GM18858 (cell line): ENCODE data around the gene RGSL1.
"Not testable (repeated sequence)": the region's sequence is repeated elsewhere in the genome, so short reads cannot be mapped to it uniquely, and the experiment has no call there.

Experiments used
- ATAC-seq: cut with Tn5 transposase; IDR thresholded peaks from one replicate; pipeline ENCODE4 v1.9.1; 2021; ENCODE audit not compliant: unreplicated experiment

The RGSL1 gene

GRCh38 chr1:182446033-182446669 lies 3.8 kb upstream of the RGSL1 start:
- no peak for ATAC-seq

- not testable (repeated sequence) for ATAC-seq
Observed at GRCh38 chr1:182447124-182447523, 2.8 kb upstream of the RGSL1 start.

GRCh38 chr1:182447660-182448059 lies 2.3 kb upstream of the RGSL1 start:
- no peak for ATAC-seq

GRCh38 chr1:182453631-182454030 lies 3.7 kb downstream of the RGSL1 start:
- no peak for ATAC-seq

GRCh38 chr1:182457844-182458243 lies 7.9 kb downstream of the RGSL1 start:
- no peak for ATAC-seq

GRCh38 chr1:182459949-182460348 lies 10.0 kb downstream of the RGSL1 start:
- no peak for ATAC-seq

GRCh38 chr1:182460550-182460951 lies 10.6 kb downstream of the RGSL1 start:
- ATAC-seq, result no peak

GRCh38 chr1:182473556-182473955 lies 23.6 kb downstream of the RGSL1 start:
- no peak for ATAC-seq

- ATAC-seq, result no peak
Observed at GRCh38 chr1:182476625-182477024, 26.7 kb downstream of the RGSL1 start.

- ATAC-seq, result no peak
Observed at GRCh38 chr1:182478238-182478637, 28.3 kb downstream of the RGSL1 start.

GRCh38 chr1:182484067-182484466 lies 34.1 kb downstream of the RGSL1 start:
- no peak for ATAC-seq

- peak; percentile 93 for ATAC-seq
Observed at GRCh38 chr1:182484531-182485257, 34.7 kb downstream of the RGSL1 start.

GRCh38 chr1:182485861-182486260 lies 35.9 kb downstream of the RGSL1 start:
- no peak for ATAC-seq

GRCh38 chr1:182488803-182489202 lies 38.9 kb downstream of the RGSL1 start:
- no peak for ATAC-seq

GRCh38 chr1:182493063-182493462 lies 43.1 kb downstream of the RGSL1 start:
- no peak for ATAC-seq

GRCh38 chr1:182495002-182495401 lies 45.1 kb downstream of the RGSL1 start:
- ATAC-seq, result no peak

- no peak for ATAC-seq
Observed at GRCh38 chr1:182495693-182496092, 45.7 kb downstream of the RGSL1 start.

GRCh38 chr1:182507685-182508084 lies 57.7 kb downstream of the RGSL1 start:
- ATAC-seq, result no peak

GRCh38 chr1:182515556-182515955 lies 65.6 kb downstream of the RGSL1 start:
- ATAC-seq, result no peak

GRCh38 chr1:182520736-182521135 lies 70.8 kb downstream of the RGSL1 start:
- ATAC-seq, result no peak

GRCh38 chr1:182525342-182525741 lies 75.4 kb downstream of the RGSL1 start:
- no peak for ATAC-seq

- no peak for ATAC-seq
Observed at GRCh38 chr1:182527680-182528079, 77.7 kb downstream of the RGSL1 start.

- ATAC-seq, result not testable (repeated sequence)
Observed at GRCh38 chr1:182528206-182528605, 78.3 kb downstream of the RGSL1 start.
